Right lung (tissue), 5 donors: Measurements from ENCODE around the gene CAPN2. TPM values are rescaled to one million over a fixed set of nuclear protein-coding genes. Genes with fewer than 3 reads are reported as not detected.

Source experiments
- DNase-seq, 2 donors: peaks; one replicate each; pipeline ENCODE4 v3.0.0-alpha.2; 2013
- polyA plus RNA-seq, 5 donors: library from polyadenylated mRNA; unstranded; fragments of 120-200 nt; gene quantifications; one replicate each; pipeline versions ENCODE4 v1.2.1 to v1.2.3, GENCODE V29; 2013; ENCODE audit warnings: inconsistent platforms in 1 of 5, low replicate concordance in 1 of 5; ENCODE audit not compliant: insufficient read length in 5 of 5, insufficient read depth in 1 of 5

CAPN2 gene
- polyA plus RNA-seq, 5 donors: 135 to 169 (median 146) TPM

- DNase-seq: no peak
These were observed 43.8 kb downstream of the CAPN2 start for GRCh38 chr1:223755992-223756775.

GRCh38 chr1:223756806-223757700, 44.7 kb downstream of the CAPN2 start:
- DNase-seq: no peak

DNA sequence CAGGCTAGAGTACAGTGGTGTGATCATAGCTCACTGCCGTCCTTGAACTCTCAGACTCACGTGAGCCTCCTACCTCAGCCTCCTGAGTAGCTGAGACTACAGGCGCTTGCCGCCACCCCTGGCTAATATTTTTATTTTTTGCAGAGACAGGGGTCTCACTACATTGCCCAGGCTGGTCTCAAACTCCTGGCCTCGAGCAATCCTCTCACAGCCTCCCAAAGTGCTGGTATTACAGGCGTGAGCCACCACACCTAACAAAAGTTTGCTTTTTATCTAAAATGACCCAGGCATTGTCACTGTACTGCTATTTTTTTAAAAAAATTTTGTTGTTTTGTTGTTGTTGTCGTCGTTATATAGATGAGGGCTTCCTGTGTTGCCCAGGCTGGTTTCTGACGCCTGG, 46.4 kb downstream of the CAPN2 start:
- DNase-seq: no peak

DNA sequence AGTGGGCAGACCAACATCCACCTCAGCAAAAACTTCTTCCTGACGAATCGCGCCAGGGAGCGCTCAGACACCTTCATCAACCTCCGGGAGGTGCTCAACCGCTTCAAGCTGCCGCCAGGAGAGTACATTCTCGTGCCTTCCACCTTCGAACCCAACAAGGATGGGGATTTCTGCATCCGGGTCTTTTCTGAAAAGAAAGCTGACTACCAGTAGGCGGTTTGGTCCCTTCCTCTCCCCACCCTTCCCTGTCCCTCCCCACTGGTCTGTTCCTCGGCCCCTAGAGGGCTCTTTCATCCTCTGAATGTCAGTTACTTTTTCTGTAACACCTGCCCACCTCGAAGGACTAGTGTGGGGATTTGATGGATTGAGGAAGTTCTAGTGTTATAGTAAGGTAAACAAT, 46.9 kb downstream of the CAPN2 start:
- no peak for DNase-seq

GRCh38 chr1:223760833-223761232, 48.5 kb downstream of the CAPN2 start:
- no peak for DNase-seq

GRCh38 chr1:223761411-223761810, 49.1 kb downstream of the CAPN2 start:
- DNase-seq: peak in 1 of 2 donors; percentile 13

- no peak for DNase-seq
These were observed 50.9 kb downstream of the CAPN2 start for GRCh38 chr1:223763251-223763650.

- no peak for DNase-seq
These were observed 51.5 kb downstream of the CAPN2 start for GRCh38 chr1:223763881-223764280.

- DNase-seq: no peak
These were observed 52.8 kb downstream of the CAPN2 start for GRCh38 chr1:223765036-223765718.

DNA sequence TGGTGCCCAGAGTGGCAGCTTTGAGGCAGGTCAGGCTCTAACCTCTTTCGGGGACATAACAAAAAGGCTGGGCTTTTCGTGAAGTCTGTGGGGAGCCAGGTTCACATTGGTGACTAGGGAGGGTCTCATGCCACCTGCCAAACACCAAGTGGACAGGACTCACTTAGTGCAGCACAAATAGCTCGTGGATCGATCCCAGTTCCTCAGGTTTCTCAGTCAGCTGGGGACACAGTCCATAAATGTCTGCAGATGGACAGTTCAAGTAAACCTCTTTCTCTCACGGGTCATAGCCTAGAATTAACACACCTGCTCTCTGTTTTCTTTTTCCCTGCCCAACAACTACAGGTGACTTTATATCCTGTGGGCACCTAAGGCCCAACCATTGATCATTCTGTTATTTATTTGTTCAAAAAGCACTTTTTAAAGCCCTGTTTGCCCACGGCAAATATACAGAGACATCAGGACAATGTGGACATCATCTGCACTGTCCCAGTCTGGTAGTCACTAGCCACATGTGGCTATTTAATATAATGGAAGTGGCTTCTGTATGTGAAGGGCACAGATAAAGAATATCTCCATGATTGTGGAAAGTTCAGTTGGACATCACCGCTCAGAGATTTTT, 53.5 kb downstream of the CAPN2 start:
- no peak for DNase-seq

- no peak for DNase-seq
These were observed 58.4 kb downstream of the CAPN2 start for GRCh38 chr1:223770621-223771315.

- DNase-seq: no peak
These were observed 59.1 kb downstream of the CAPN2 start for GRCh38 chr1:223771469-223771813.

- DNase-seq: no peak
These were observed 59.8 kb downstream of the CAPN2 start for GRCh38 chr1:223771814-223772770.

- no peak for DNase-seq
These were observed 60.4 kb downstream of the CAPN2 start for GRCh38 chr1:223772771-223773160.

GRCh38 chr1:223774134-223774814, 61.9 kb downstream of the CAPN2 start:
- no peak for DNase-seq

- DNase-seq: no peak
These were observed 62.7 kb downstream of the CAPN2 start for GRCh38 chr1:223775054-223775453.

DNA sequence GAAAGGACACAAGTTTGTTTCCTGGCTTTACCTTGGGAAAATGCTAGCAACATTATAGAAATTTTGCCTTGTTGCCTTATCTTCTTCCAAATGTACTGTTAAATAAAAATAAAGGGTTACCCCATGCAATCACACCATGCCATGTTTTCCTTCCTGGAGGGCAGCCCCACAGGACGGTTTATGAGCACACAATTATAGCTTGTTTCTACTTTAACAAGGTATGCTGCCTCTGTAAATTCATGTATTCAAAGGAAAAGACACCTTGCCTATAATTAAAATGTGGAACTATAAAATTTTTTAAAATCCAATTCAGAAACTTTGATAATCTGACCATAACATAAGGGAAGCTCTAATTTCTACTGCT, 63.4 kb downstream of the CAPN2 start:
- DNase-seq: no peak

DNA sequence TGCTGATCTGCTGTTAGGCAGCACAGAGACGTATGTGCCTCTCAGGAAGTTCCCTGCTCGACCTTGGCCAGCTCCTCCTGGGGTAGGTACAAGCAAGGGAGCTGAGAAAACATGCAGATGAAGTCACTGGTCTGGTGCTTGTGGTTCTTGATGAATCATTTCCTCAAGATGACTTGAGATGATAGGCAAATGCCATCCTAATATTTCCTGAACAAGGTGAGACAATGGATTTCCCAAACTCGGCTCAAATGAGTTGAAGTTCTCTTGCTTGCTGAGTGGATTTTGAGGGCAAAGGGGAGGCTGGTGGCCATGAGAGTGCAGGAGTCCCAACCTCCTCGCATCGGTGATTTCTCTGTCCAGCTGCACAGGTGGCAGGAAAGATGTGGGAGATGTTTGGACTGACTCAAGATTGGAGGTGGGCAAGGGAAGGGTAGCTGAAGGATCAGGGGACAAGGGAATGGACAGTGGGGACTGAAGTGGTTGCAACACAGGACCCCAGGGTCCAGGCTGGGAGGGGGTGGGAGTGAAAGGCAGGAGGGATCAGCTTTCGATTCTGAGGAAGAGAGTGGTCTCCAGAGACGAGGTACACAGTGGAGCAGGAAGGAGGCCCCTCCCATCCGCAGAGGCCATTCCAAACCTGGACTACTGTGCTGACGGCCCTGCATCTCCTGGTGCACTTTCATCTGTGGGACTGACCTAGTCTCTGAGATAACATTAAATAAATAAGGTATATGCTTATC, 63.9 kb downstream of the CAPN2 start:
- DNase-seq: no peak
